Heart left ventricle (tissue), 16 donors: ENCODE results near the gene NPHP4. TPM values are rescaled to one million over a fixed set of nuclear protein-coding genes. Genes with fewer than 3 reads are reported as not detected.

Experiments
- ATAC-seq, 4 donors: fragments of 200-7000 bp; cut with Tn5 transposase; one replicate each; pipeline ENCODE4 v1.9.1; 2020 to 2022; ENCODE audit warnings: moderate library complexity in 4 of 4, mild to moderate bottlenecking in 3 of 4, moderate number of reproducible peaks in 1 of 4
- DNase-seq, 5 donors: peaks; one replicate each; pipeline ENCODE4 v3.0.0-alpha.2; 2020
- H3K27ac ChIP-seq, 12 donors: fragments of 200-600 bp; sonication (generic) in 4 of 12; one replicate each; pipeline versions ENCODE4 v1.5.0 to v1.8.0; 2016 to 2022; ENCODE audit warnings: mild to moderate bottlenecking in 2 of 12
- H3K27me3 ChIP-seq, 9 donors: fragments of 200-600 bp; sonication (generic) in 2 of 9; one replicate each; pipeline versions ENCODE4 v1.5.1 to v1.8.0; 2016 to 2022; ENCODE audit warnings: mild to moderate bottlenecking in 3 of 9
- H3K36me3 ChIP-seq, 9 donors: fragments of 200-600 bp; sonication (generic) in 2 of 9; one replicate each; pipeline versions ENCODE4 v1.5.0 to v1.8.0; 2018 to 2022; ENCODE audit warnings: mild to moderate bottlenecking in 2 of 9
- H3K4me1 ChIP-seq, 12 donors: fragments of 200-600 bp; sonication (generic) in 4 of 12; one replicate each; pipeline versions ENCODE4 v1.5.0 to v1.8.0; 2016 to 2022; ENCODE audit warnings: mild to moderate bottlenecking in 3 of 12
- H3K4me3 ChIP-seq, 12 donors: fragments of 200-600 bp; sonication (generic) in 4 of 12; one replicate each; pipeline versions ENCODE4 v1.5.0 to v1.8.0; 2017 to 2022; ENCODE audit warnings: mild to moderate bottlenecking in 9 of 12, moderate library complexity in 4 of 12
- H3K9me3 ChIP-seq, 12 donors: fragments of 200-600 bp; sonication (generic) in 4 of 12; one replicate each; pipeline versions ENCODE4 v1.5.0 to v1.8.0; 2016 to 2022; ENCODE audit warnings: mild to moderate bottlenecking in 1 of 12
- POLR2A ChIP-seq, 2 donors: fragments of 450-650 bp; IDR thresholded peaks; one replicate each; pipeline ENCODE4 v1.6.1; 2017; ENCODE audit warnings: antibody characterized with exemption in 2 of 2, mild to moderate bottlenecking in 2 of 2, moderate library complexity in 2 of 2
- WGBS, 4 donors: extraction: QIAGEN DNeasy Blood & Tissue Kit in 2 of 4; methylation state at CpG; one replicate each; pipeline versions ENCODE4 v1.1.5 to v1.1.7; 2013 to 2018; 5-methylcytosine and 5-hydroxymethylcytosine counted together
- intact Hi-C, 10 donors: fragments of 100-400 bp; cut with DNase I; formaldehyde crosslinking; loops; one replicate each; pipeline versions ENCODE4 v1.11.1 to v1.14.2; 2022
- polyA plus RNA-seq, 2 donors: library from polyadenylated mRNA; stranded (reverse); fragments of 200-250 nt; gene quantifications; one replicate each; pipeline ENCODE4 v1.2.3, GENCODE V29; 2013
- total RNA-seq, 9 donors: library from RNA; depleted of rRNA in 2 of 9; stranded (reverse); fragments of >200 nt in 2 of 9; fragmentation: NEBNext Ultra II Directional in 3 of 9; extraction: Animal tissue kit (Norgen Biotek cat#: 25700) in 3 of 9; gene quantifications; one replicate each; pipeline versions ENCODE4 v1.1.0 to v1.2.4, GENCODE V29; 2016 to 2023
- TF ChIP-seq, protein P1 (sequence below), 12 donors: fragments of 200-600 bp; sonication (generic) in 4 of 12; IDR thresholded peaks; one replicate each; pipeline versions ENCODE4 v1.5.0 to v1.8.0; 2018 to 2022; ENCODE audit warnings: antibody characterized with exemption in 12 of 12, mild to moderate bottlenecking in 5 of 12
- donor health status: ischemic (EF 13 %, LVEDD 7.1; RV severe dilation, severe dysfunction).
- donor health status: healthy with polysubstance abuse.
- donor health status: DM: no; HTN: yes; CAD: no.
- donor health status: DM: no; HTN: no; CAD: no.
- donor health status: ischemic (EF 25% LVEDD 6.9; RV normal size, moderate dysfunction).
- donor health status: ischemic (EF 25% LVEDD 5.7; RV mildly dilated, moderate dysfunction).
- donor health status: healthy.
- donor health status: DM: yes; HTN: yes; CAD: no.
- donor health status: ischemic (EF 35%, LVEDD 5.7; RV mildly dilated, moderate dysfunction).
- donor health status: nonischemic (EF 11% LVEDD 7.7; RV severe dilation, severe dysfunction).
- donor health status: DM: yes; HTN: yes; CAD: no.
- donor health status: PGD.
- donor health status: ischemic (EF 29% LVEDD 5.4; RV normal size, mild dysfunction).
- donor health status: nonischemic (EF 23%, LVEDD 6.1; RV moderate dilation, normal function).

The NPHP4 gene
- total and polyA plus RNA-seq, 11 donors = 2.1 to 6.3 (median 3.1) TPM

DNA sequence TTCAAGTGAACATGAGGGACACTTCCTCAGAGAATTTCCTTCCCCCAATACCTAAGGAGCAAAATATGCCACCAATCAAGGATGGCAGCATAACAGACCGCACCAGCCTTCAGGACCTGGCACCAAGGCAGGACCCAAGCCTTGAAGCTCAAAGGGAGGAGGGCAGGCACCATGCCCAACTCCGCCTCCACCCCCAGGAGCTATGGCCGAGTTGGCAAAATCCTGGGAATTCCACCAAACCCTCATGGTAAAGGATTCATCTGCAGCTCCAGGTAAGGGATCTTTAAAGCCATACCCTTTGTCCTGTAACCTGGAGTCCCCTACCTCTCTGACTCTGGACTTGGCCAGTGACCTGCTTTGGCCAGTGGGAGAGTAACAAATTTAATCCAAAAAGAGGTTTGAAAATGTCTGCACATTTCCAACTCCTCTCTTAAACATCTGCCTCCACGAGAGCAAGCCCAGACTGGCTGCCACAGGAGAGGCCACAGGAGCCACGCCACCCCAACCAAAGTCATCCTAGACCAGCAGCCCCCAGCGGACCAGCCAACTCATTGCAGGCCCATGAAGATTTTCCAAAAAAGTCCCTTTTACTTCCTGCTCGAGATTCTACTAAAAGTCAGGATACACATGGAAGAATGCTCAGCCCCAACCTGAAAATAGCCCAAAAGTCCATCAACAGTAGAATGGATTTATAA is 41.9 kb downstream of the NPHP4 start:
- no peaks in the 10 kb centered on the region for H3K9me3 ChIP-seq
- no peak overlapping the region for H3K4me3 ChIP-seq
- intact Hi-C loops = no loop called here
- H3K36me3 ChIP-seq = peaks cover 0 to 69% (median 41%) of the 10 kb centered on the region in 9 donors
- TF ChIP-seq, protein P1, sequence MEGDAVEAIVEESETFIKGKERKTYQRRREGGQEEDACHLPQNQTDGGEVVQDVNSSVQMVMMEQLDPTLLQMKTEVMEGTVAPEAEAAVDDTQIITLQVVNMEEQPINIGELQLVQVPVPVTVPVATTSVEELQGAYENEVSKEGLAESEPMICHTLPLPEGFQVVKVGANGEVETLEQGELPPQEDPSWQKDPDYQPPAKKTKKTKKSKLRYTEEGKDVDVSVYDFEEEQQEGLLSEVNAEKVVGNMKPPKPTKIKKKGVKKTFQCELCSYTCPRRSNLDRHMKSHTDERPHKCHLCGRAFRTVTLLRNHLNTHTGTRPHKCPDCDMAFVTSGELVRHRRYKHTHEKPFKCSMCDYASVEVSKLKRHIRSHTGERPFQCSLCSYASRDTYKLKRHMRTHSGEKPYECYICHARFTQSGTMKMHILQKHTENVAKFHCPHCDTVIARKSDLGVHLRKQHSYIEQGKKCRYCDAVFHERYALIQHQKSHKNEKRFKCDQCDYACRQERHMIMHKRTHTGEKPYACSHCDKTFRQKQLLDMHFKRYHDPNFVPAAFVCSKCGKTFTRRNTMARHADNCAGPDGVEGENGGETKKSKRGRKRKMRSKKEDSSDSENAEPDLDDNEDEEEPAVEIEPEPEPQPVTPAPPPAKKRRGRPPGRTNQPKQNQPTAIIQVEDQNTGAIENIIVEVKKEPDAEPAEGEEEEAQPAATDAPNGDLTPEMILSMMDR (IDR thresholded peaks at IDR 0.05) = no peak
- no peak for TF ChIP-seq POLR2A (IDR thresholded peaks at IDR 0.05)
- ATAC-seq = no peak
- H3K4me1 ChIP-seq = no peaks in the 10 kb centered on the region
- no peaks in the 10 kb centered on the region for H3K27me3 ChIP-seq
- no peak for DNase-seq
- WGBS, 4 donors = 93 to 94% (median 94%) methylated on average over 7 of the region's 7 CpGs
- H3K27ac ChIP-seq = no peak overlapping the region

DNA sequence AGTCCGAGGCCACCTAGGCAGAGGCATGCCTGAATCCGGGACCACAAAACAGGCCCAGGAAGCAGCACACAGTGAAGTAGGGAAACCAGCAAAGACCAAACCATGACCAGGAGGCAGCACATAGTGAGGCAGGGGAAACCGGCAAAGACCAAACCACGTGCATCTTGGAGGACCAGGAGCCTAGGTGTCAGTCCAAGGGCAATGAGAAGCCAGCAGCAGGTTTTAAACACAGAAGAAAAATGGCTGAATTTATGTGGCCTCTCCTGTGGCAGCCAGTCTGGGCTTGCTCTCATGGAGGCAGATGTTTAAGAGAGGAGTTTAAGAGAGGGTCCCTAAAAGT is 42.5 kb downstream of the NPHP4 start:
- no peak overlapping the region for H3K27ac ChIP-seq
- no peaks in the 10 kb centered on the region for H3K27me3 ChIP-seq
- H3K36me3 ChIP-seq = peaks cover 0 to 63% (median 41%) of the 10 kb centered on the region in 9 donors
- no peak overlapping the region for H3K4me3 ChIP-seq
- TF ChIP-seq, protein P1 (IDR thresholded peaks at IDR 0.05) = no peak
- no peak for TF ChIP-seq POLR2A (IDR thresholded peaks at IDR 0.05)
- 84 to 99% (median 84%) methylated on average over 4 of the region's 4 CpGs for WGBS, 4 donors
- DNase-seq = no peak
- intact Hi-C loops = no loop called here
- no peaks in the 10 kb centered on the region for H3K4me1 ChIP-seq
- ATAC-seq = no peak
- H3K9me3 ChIP-seq = no peaks in the 10 kb centered on the region

DNA sequence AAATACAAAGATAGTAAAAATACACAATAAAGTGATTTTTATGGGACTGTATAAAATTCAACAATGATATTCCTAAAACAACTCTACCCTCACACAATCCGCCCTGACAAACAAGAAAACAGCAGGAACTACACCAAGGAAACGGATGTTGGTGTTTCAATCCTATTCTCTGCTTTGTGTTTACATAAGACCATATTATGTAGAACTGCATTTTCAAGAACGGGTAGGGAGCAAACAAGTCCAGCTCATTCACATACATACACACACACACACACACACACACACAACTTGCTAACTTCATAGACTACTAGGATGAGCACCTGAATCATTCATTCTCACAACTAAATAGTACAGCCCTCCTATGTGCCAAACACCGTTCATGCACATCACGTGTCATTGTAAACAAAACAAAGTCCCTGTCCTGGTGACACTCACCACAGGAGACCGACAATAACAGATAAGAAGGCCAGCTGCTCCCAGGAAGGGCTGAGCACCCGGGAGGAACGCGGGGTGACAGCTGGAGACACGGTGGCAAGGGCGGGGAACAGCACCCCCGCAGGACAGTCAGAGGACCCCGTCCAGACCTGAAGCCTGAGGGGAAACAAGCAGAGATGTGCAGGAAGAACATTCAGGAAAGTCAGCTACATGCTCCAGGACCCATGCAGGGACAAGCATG is 43.0 kb downstream of the NPHP4 start:
- no peak for TF ChIP-seq POLR2A (IDR thresholded peaks at IDR 0.05)
- TF ChIP-seq, protein P1 (IDR thresholded peaks at IDR 0.05) = no peak
- no peak for DNase-seq
- WGBS, 4 donors = 73 to 79% (median 76%) methylated on average over 13 of the region's 13 CpGs
- H3K9me3 ChIP-seq = no peaks in the 10 kb centered on the region
- H3K27me3 ChIP-seq = no peaks in the 10 kb centered on the region
- H3K4me1 ChIP-seq = no peaks in the 10 kb centered on the region
- H3K36me3 ChIP-seq = peaks cover 0 to 58% (median 38%) of the 10 kb centered on the region in 9 donors
- no peak overlapping the region for H3K4me3 ChIP-seq
- ATAC-seq = no peak
- H3K27ac ChIP-seq = no peak overlapping the region
- intact Hi-C loops = no loop called here

DNA sequence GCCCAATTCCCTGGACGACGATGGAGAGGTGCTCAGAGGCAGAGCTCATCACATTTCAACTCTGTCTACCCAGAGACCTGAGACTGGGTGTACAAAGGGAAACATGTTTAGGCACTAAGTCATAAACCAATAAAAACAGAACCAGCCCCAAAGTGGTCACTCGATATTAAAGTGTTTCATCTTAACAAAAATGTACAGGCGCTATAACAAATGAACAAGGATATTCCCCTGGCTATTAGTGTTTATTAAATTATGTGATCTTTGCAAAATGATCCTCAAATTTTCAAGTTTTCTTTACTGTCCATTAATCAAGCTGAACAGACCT is 43.6 kb downstream of the NPHP4 start:
- TF ChIP-seq POLR2A (IDR thresholded peaks at IDR 0.05) = no peak
- TF ChIP-seq, protein P1 (IDR thresholded peaks at IDR 0.05) = no peak
- DNase-seq (no peak), ATAC-seq (no peak)
- no peaks in the 10 kb centered on the region for H3K27me3 ChIP-seq
- H3K9me3 ChIP-seq = no peaks in the 10 kb centered on the region
- intact Hi-C loops = no loop called here
- no peak overlapping the region for H3K4me3 ChIP-seq
- 89 to 96% (median 92%) methylated on average over 4 of the region's 4 CpGs for WGBS, 4 donors
- no peak overlapping the region for H3K27ac ChIP-seq
- H3K4me1 ChIP-seq = peaks cover 0 to under 1% (median 0%) of the 10 kb centered on the region in 12 donors
- peaks cover 0 to 56% (median 32%) of the 10 kb centered on the region in 9 donors for H3K36me3 ChIP-seq
